Measurements from ENCODE around the gene GNAQ. TPM values are rescaled to one million over a fixed set of nuclear protein-coding genes. Genes with fewer than 3 reads are reported as not detected.
"Not testable (repeated sequence)": the region's sequence is repeated elsewhere in the genome, so short reads cannot be mapped to it uniquely, and the experiment has no call there.

Gene GNAQ
- total RNA-seq, 1 donor from 2014 or later = 21.3 TPM

DNA sequence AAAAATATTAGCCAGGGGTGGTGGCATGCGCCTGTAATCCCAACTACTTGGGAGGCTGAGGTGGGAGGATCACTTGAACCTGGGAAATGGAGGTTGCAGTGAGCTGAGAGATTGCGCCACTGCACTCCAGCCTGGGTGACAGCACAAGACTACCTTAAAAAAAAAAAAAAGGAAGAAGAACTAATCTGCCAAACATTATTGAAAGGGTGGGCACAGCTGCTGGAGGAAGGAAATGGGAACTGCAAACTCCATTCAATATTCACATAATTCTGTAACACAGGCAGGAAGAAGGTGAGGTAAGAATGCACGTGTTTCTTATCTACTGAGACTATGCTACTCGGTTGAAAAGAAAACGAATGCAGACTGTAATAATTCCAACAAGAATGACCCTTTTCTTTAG is 262.4 kb downstream of the GNAQ start:
- DNase-seq (ENCODE audit: low read depth) (no peak), FAIRE-seq (no peak)
- Histone ChIP-seq H3K36me3 (ENCODE audit: control insufficient read depth, insufficient read depth, low read length) (no peaks in the 10 kb centered on the region), H3K4me3 (ENCODE audit: low read depth, low read length) (no peak overlapping the region), H3K27me3 (ENCODE audit: control insufficient read depth, insufficient read depth, low read length) (no peaks in the 10 kb centered on the region)
- no peak for TF ChIP-seq CTCF (IDR thresholded peaks at IDR 0.05; ENCODE audit: insufficient read depth, low read length, severe bottlenecking)

- no peak for TF ChIP-seq CTCF (IDR thresholded peaks at IDR 0.05; ENCODE audit: insufficient read depth, low read length, severe bottlenecking)
- Histone ChIP-seq H3K36me3 (ENCODE audit: control insufficient read depth, insufficient read depth, low read length) (no peaks in the 10 kb centered on the region), H3K27me3 (ENCODE audit: control insufficient read depth, insufficient read depth, low read length) (no peaks in the 10 kb centered on the region), H3K4me3 (ENCODE audit: low read depth, low read length) (no peak overlapping the region)
- DNase-seq (ENCODE audit: low read depth) (no peak), FAIRE-seq (no peak)
Observed at GRCh38 chr9:77766587-77766986, 265.0 kb downstream of the GNAQ start.

DNA sequence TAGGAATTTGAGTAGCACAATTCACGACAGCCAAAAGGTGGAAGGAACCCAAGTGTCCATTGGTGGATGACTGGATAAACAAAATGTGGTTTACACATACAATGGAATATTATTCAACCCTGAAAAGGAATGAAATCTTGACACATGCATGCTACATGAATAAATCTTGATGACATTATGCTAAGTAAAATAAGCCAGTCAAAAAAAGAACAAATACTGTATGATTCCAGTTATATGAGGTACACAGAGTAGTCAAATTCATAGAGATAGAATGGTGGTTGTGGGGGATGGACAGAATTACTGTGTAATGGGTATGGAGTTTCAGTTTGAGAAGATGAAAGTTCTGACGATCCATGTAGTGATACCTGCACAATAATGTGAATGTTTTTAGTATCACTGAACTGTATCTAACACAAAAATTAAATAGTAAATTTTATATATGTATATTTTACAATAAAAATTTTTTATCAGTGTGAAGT is 265.8 kb downstream of the GNAQ start:
- TF ChIP-seq CTCF (IDR thresholded peaks at IDR 0.05; ENCODE audit: insufficient read depth, low read length, severe bottlenecking) = no peak
- no peaks in the 10 kb centered on the region for H3K27me3 ChIP-seq (ENCODE audit: control insufficient read depth, insufficient read depth, low read length)
- FAIRE-seq = no peak
- H3K36me3 ChIP-seq (ENCODE audit: control insufficient read depth, insufficient read depth, low read length) = no peaks in the 10 kb centered on the region
- DNase-seq (ENCODE audit: low read depth) = no peak
- H3K4me3 ChIP-seq (ENCODE audit: low read depth, low read length) = no peak overlapping the region

- DNase-seq (ENCODE audit: low read depth) = peak; percentile 48
- no peak overlapping the region for H3K4me3 ChIP-seq (ENCODE audit: low read depth, low read length)
- no peaks in the 10 kb centered on the region for H3K27me3 ChIP-seq (ENCODE audit: control insufficient read depth, insufficient read depth, low read length)
- TF ChIP-seq CTCF (IDR thresholded peaks at IDR 0.05; ENCODE audit: insufficient read depth, low read length, severe bottlenecking) = peak; percentile 30
- no peak for FAIRE-seq
- no peaks in the 10 kb centered on the region for H3K36me3 ChIP-seq (ENCODE audit: control insufficient read depth, insufficient read depth, low read length)
Observed at GRCh38 chr9:77764894-77765780, 266.5 kb downstream of the GNAQ start.

DNA sequence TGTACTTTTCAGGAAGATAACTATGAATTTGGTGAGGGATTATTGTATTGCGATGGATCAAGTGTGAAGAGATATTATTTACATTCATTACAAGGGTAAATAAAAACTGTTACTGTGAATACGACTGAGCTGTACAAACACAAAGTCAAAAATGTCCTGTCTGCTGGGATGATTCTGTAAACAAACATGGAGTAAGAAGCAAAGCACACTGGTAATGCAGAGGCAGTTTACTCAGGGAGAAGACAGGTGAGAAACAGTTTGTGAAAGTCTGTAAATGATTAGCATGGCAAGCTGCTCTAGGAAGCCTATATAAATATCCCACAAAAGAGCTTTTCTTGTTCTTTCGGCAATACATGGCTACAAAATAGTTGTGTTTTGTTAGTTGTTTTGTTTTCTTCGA is 268.0 kb downstream of the GNAQ start:
- Histone ChIP-seq H3K4me3 (ENCODE audit: low read depth, low read length) (no peak overlapping the region), H3K27me3 (ENCODE audit: control insufficient read depth, insufficient read depth, low read length) (no peaks in the 10 kb centered on the region), H3K36me3 (ENCODE audit: control insufficient read depth, insufficient read depth, low read length) (no peaks in the 10 kb centered on the region)
- DNase-seq (ENCODE audit: low read depth) (no peak), FAIRE-seq (no peak)
- no peak for TF ChIP-seq CTCF (IDR thresholded peaks at IDR 0.05; ENCODE audit: insufficient read depth, low read length, severe bottlenecking)

GRCh38 chr9:77760919-77761318 is 270.7 kb downstream of the GNAQ start:
- FAIRE-seq; H3K36me3 ChIP-seq (ENCODE audit: control insufficient read depth, insufficient read depth, low read length); H3K4me3 ChIP-seq (ENCODE audit: low read depth, low read length); H3K27me3 ChIP-seq (ENCODE audit: control insufficient read depth, insufficient read depth, low read length); DNase-seq (ENCODE audit: low read depth): not testable (repeated sequence)

All from bronchial epithelial cell (primary cell).